DND-41 (cell line): ENCODE results near the gene RHCG.

ENCODE experiments used
- ATAC-seq: fragments of 200-7000 bp; cut with Tn5 transposase; 3 replicates; pipeline ENCODE4 v1.9.1; 2021; ENCODE audit warnings: low read depth; ENCODE audit not compliant: insufficient read depth
- DNase-seq: peaks from one replicate; pipeline ENCODE4 v3.0.0-alpha.2; 2020
- H2AFZ ChIP-seq: 2 replicates; pipeline ENCODE4 v1.6.0; 2012; ENCODE audit warnings: low read depth, low read length
- H3K27ac ChIP-seq: 2 replicates; pipeline ENCODE4 v1.5.1; 2012; ENCODE audit warnings: low read length, inconsistent platforms
- H3K27me3 ChIP-seq: fragments of 200-600 bp; sonication (generic); 2 replicates; pipeline ENCODE4 v1.6.0; 2012; ENCODE audit warnings: low read length, mild to moderate bottlenecking, inconsistent platforms; ENCODE audit not compliant: insufficient read depth, poor library complexity
- H3K36me3 ChIP-seq: 2 replicates; pipeline ENCODE4 v1.5.1; 2012; ENCODE audit warnings: low read length, inconsistent platforms; ENCODE audit not compliant: insufficient read depth
- H3K4me1 ChIP-seq: 2 replicates; pipeline ENCODE4 v1.5.1; 2012; ENCODE audit warnings: mild to moderate bottlenecking, low read length; ENCODE audit not compliant: insufficient read depth
- H3K4me2 ChIP-seq: 2 replicates; pipeline ENCODE4 v1.6.0; 2012; ENCODE audit warnings: mild to moderate bottlenecking, moderate library complexity, low read length, inconsistent platforms; ENCODE audit not compliant: insufficient read depth
- H3K4me3 ChIP-seq, 2 experiments: fragments of 200-600 bp in 1 of 2; shearing (Covaris generic) in 1 of 2; 2 replicates each; pipeline ENCODE4 v1.5.1; 2012 to 2016; ENCODE audit warnings: inconsistent platforms in 2 of 2, low read length in 2 of 2, mild to moderate bottlenecking in 2 of 2, low read depth in 1 of 2, moderate library complexity in 1 of 2
- H3K79me2 ChIP-seq: 2 replicates; pipeline ENCODE4 v1.6.0; 2012; ENCODE audit warnings: low read length, inconsistent platforms; ENCODE audit not compliant: insufficient read depth
- H3K9ac ChIP-seq: 2 replicates; pipeline ENCODE4 v1.6.0; 2012; ENCODE audit warnings: low read depth, mild to moderate bottlenecking, inconsistent platforms, low read length, moderate library complexity
- H3K9me3 ChIP-seq: 2 replicates; pipeline ENCODE4 v1.5.1; 2012; ENCODE audit warnings: low read length, moderate library complexity, mild to moderate bottlenecking, inconsistent platforms; ENCODE audit not compliant: insufficient read depth, severe bottlenecking
- H4K20me1 ChIP-seq: 2 replicates; pipeline ENCODE4 v1.6.0; 2012; ENCODE audit warnings: low read length; ENCODE audit not compliant: insufficient read depth
- EZH2 ChIP-seq: IDR thresholded peaks from 3 replicates; pipeline ENCODE4 v1.6.1; 2012; ENCODE audit warnings: borderline replicate concordance, low read depth, mild to moderate bottlenecking, moderate library complexity, low read length, inconsistent platforms; ENCODE audit not compliant: severe bottlenecking
- TF ChIP-seq, protein P1 (sequence below): IDR thresholded peaks from 2 replicates; pipeline ENCODE4 v1.5.1; 2012; ENCODE audit warnings: borderline replicate concordance, low read length, moderate library complexity, mild to moderate bottlenecking; ENCODE audit not compliant: poor library complexity, severe bottlenecking; ENCODE audit errors: extremely low read depth

Gene RHCG

GRCh38 chr15:89455535-89455934 lies 40.8 kb downstream of the RHCG start:
- no peaks in the 10 kb centered on the region for H3K79me2 ChIP-seq
- no peak for ATAC-seq
- H3K9ac ChIP-seq: no peak overlapping the region
- peaks cover 2% of the 10 kb centered on the region for H3K27me3 ChIP-seq
- no peak overlapping the region for H3K4me3 ChIP-seq
- H3K27ac ChIP-seq: no peak overlapping the region
- H3K9me3 ChIP-seq: peaks cover 5% of the 10 kb centered on the region
- no peaks in the 10 kb centered on the region for H4K20me1 ChIP-seq
- H3K4me1 ChIP-seq: 0 out of 2 replicates have a peak, but pooled peaks cover 2% of the 10 kb centered on the region
- no peak overlapping the region for H3K4me2 ChIP-seq
- H2AFZ ChIP-seq: no peak overlapping the region
- DNase-seq: no peak
- no peaks in the 10 kb centered on the region for H3K36me3 ChIP-seq
- TF ChIP-seq, protein P1, sequence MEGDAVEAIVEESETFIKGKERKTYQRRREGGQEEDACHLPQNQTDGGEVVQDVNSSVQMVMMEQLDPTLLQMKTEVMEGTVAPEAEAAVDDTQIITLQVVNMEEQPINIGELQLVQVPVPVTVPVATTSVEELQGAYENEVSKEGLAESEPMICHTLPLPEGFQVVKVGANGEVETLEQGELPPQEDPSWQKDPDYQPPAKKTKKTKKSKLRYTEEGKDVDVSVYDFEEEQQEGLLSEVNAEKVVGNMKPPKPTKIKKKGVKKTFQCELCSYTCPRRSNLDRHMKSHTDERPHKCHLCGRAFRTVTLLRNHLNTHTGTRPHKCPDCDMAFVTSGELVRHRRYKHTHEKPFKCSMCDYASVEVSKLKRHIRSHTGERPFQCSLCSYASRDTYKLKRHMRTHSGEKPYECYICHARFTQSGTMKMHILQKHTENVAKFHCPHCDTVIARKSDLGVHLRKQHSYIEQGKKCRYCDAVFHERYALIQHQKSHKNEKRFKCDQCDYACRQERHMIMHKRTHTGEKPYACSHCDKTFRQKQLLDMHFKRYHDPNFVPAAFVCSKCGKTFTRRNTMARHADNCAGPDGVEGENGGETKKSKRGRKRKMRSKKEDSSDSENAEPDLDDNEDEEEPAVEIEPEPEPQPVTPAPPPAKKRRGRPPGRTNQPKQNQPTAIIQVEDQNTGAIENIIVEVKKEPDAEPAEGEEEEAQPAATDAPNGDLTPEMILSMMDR: no peak
- TF ChIP-seq EZH2: no peak

GRCh38 chr15:89452330-89452836 lies 44.0 kb downstream of the RHCG start:
- Histone ChIP-seq H3K79me2 (no peaks in the 10 kb centered on the region), H3K9ac (no peak overlapping the region), H3K9me3 (peaks cover 5% of the 10 kb centered on the region), H3K4me2 (no peak overlapping the region), H2AFZ (no peak overlapping the region), H3K27me3 (peaks cover 5% of the 10 kb centered on the region), H4K20me1 (no peaks in the 10 kb centered on the region), H3K4me3 (no peak overlapping the region), H3K36me3 (no peaks in the 10 kb centered on the region), H3K27ac (no peak overlapping the region), H3K4me1 (0 out of 2 replicates have a peak, but pooled peaks cover 2% of the 10 kb centered on the region)
- ATAC-seq (no peak), DNase-seq (no peak)
- no peak for TF ChIP-seq EZH2
- TF ChIP-seq, protein P1: no peak

DNA sequence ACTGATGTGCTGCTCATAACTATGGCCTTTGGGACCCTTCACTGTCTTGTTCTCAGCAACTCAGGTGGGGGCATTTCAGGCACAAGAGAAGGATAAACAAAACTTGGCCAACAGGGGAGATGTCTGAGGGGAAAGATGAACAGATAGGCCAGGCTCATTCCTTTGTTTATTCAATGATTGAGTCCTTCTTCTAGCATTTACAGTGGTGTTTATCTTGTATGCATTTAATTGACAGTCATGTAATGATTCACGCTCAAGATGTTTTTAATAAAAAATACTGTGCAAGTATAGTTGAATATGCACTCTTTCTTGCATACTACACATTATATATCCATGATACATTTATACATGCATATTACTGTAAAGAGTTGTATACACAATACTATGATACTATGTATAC lies 44.5 kb downstream of the RHCG start:
- Histone ChIP-seq H3K9ac (no peak overlapping the region), H3K4me1 (0 out of 2 replicates have a peak, but pooled peaks cover under 1% of the 10 kb centered on the region), H2AFZ (no peak overlapping the region), H3K4me2 (no peak overlapping the region), H4K20me1 (no peaks in the 10 kb centered on the region), H3K4me3 (no peak overlapping the region), H3K9me3 (peaks cover 1% of the 10 kb centered on the region), H3K27me3 (peaks cover 5% of the 10 kb centered on the region), H3K36me3 (no peaks in the 10 kb centered on the region), H3K27ac (no peak overlapping the region), H3K79me2 (no peaks in the 10 kb centered on the region)
- TF ChIP-seq, protein P1: no peak
- no peak for TF ChIP-seq EZH2
- DNase-seq (no peak), ATAC-seq (no peak)
